Endothelial cell of umbilical vein (primary cell): Measurements from ENCODE around the gene CEP89.

Experiments
- EZH2 ChIP-seq: IDR thresholded peaks from 2 replicates; pipeline ENCODE4 v1.6.1; 2012; ENCODE audit warnings: borderline replicate concordance, low read depth, mild to moderate bottlenecking, moderate library complexity, low read length, inconsistent platforms; ENCODE audit not compliant: severe bottlenecking
- TF ChIP-seq, protein P1 (sequence below), 2 donors: IDR thresholded peaks; 1 replicate in 1 of 2; 2 replicates in 1 of 2; pipeline ENCODE4 v1.5.1; 2011; ENCODE audit warnings: low read length in 2 of 2, mild to moderate bottlenecking in 2 of 2, moderate library complexity in 2 of 2, control low read depth in 1 of 2, inconsistent platforms in 1 of 2, low read depth in 1 of 2; ENCODE audit not compliant: insufficient read depth in 1 of 2; ENCODE audit errors: extremely low read depth in 1 of 2
- TF ChIP-seq, protein P2 (sequence below): IDR thresholded peaks from 2 replicates; pipeline ENCODE4 v1.6.1; 2011; ENCODE audit not compliant: insufficient read depth, insufficient read length

DNA sequence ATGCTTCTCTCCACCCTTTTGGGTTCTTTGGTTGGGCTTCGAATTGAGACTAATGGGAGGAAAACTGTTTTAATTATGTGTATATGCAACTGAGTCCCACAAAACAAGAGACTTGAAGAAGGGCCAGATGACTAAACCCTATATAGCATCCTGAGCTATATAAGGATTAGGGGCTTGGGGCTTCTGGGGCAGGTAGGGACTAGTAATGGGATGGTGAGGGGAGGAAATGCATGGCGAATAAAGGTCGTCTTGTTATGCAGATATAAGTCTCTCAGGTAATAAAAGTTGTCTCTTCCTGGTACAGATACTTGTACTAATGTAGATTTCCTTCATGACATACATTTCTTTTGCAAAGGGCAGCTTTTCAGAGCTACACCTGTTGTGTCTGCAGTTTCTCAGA is 99.4 kb downstream of the CEP89 start:
- TF ChIP-seq, protein P1, sequence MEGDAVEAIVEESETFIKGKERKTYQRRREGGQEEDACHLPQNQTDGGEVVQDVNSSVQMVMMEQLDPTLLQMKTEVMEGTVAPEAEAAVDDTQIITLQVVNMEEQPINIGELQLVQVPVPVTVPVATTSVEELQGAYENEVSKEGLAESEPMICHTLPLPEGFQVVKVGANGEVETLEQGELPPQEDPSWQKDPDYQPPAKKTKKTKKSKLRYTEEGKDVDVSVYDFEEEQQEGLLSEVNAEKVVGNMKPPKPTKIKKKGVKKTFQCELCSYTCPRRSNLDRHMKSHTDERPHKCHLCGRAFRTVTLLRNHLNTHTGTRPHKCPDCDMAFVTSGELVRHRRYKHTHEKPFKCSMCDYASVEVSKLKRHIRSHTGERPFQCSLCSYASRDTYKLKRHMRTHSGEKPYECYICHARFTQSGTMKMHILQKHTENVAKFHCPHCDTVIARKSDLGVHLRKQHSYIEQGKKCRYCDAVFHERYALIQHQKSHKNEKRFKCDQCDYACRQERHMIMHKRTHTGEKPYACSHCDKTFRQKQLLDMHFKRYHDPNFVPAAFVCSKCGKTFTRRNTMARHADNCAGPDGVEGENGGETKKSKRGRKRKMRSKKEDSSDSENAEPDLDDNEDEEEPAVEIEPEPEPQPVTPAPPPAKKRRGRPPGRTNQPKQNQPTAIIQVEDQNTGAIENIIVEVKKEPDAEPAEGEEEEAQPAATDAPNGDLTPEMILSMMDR (IDR thresholded peaks at IDR 0.05; ENCODE audit: extremely low read depth in 1 of 2, insufficient read depth in 1 of 2, low read depth in 1 of 2, low read length in 2 of 2), result no peak
- TF ChIP-seq, protein P2, sequence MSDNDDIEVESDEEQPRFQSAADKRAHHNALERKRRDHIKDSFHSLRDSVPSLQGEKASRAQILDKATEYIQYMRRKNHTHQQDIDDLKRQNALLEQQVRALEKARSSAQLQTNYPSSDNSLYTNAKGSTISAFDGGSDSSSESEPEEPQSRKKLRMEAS, result no peak
- no peak for TF ChIP-seq EZH2
